SK-N-MC (cell line): ENCODE results near the gene METAP1.

ENCODE experiments used
- EZH2 ChIP-seq: fragments of 200-600 bp; sonication (generic); IDR thresholded peaks from one replicate; pipeline ENCODE4 v1.6.1; 2017; ENCODE audit warnings: antibody characterized with exemption
- FOXP2 ChIP-seq: optimal IDR thresholded peaks from 2 replicates; pipeline ENCODE3; 2011; ENCODE audit warnings: mild to moderate bottlenecking, moderate library complexity; ENCODE audit not compliant: insufficient read depth; ENCODE audit errors: extremely low read length, control extremely low read depth
- POLR2AphosphoS5 ChIP-seq: IDR thresholded peaks from 2 replicates; pipeline ENCODE4 v1.6.1; 2012; ENCODE audit warnings: mild to moderate bottlenecking, low read depth, low read length, borderline replicate concordance

GRCh38 chr4:99102634-99103033, 107.1 kb downstream of the METAP1 start:
- TF ChIP-seq EZH2 (no peak), POLR2AphosphoS5 (no peak), FOXP2 (no peak)
